C4-2B (cell line): ENCODE measurements around the gene SPOCK3.

Experiments
- ZFX ChIP-seq: fragments of 450-650 bp; IDR thresholded peaks from 2 replicates; pipeline ENCODE4 v1.6.1; 2017
- TF ChIP-seq, protein P1 (sequence below): fragments of 450-650 bp; conservative IDR thresholded peaks from 2 replicates; pipeline ENCODE4 v1.5.1; 2017; ENCODE audit warnings: mild to moderate bottlenecking

DNA sequence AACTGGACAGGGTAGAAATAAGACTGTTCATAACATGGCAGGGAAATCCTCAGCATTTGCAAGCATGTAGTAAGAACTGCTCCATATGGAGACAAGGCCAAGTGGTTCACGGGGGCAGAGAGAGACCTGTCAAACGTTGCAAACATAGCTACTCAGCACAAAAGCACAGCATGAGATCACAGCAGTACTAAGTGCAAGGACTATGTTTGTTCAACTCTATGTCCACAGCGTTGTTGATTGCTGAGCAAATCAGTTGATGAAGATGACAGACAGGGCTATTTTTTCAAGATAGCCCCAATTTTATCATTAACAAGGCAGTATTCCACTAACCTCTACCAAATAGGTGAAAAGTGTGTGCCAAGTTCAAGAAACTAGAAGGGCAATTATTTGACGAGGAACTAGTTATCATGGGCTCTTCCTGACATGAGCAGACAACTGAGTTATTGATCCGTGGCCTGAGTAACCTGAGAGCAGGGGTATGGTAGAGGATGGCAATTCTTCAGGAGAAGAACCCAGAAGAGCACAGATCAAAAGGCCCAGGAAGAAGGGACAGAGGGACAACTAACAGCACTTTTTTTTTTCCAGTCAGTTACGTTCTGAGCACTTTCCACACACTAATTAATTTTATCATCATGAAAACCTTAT, 57.4 kb downstream of the SPOCK3 start:
- TF ChIP-seq, protein P1, sequence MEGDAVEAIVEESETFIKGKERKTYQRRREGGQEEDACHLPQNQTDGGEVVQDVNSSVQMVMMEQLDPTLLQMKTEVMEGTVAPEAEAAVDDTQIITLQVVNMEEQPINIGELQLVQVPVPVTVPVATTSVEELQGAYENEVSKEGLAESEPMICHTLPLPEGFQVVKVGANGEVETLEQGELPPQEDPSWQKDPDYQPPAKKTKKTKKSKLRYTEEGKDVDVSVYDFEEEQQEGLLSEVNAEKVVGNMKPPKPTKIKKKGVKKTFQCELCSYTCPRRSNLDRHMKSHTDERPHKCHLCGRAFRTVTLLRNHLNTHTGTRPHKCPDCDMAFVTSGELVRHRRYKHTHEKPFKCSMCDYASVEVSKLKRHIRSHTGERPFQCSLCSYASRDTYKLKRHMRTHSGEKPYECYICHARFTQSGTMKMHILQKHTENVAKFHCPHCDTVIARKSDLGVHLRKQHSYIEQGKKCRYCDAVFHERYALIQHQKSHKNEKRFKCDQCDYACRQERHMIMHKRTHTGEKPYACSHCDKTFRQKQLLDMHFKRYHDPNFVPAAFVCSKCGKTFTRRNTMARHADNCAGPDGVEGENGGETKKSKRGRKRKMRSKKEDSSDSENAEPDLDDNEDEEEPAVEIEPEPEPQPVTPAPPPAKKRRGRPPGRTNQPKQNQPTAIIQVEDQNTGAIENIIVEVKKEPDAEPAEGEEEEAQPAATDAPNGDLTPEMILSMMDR: no peak
- TF ChIP-seq ZFX: no peak
